NCI-H345 (cell line): ENCODE results near the gene ATXN1.

ENCODE experiments used
- DNase-seq: peaks from one replicate; lab custom pipeline; 2025; lab: John Stamatoyannopoulos, UW

ATXN1 gene

DNA sequence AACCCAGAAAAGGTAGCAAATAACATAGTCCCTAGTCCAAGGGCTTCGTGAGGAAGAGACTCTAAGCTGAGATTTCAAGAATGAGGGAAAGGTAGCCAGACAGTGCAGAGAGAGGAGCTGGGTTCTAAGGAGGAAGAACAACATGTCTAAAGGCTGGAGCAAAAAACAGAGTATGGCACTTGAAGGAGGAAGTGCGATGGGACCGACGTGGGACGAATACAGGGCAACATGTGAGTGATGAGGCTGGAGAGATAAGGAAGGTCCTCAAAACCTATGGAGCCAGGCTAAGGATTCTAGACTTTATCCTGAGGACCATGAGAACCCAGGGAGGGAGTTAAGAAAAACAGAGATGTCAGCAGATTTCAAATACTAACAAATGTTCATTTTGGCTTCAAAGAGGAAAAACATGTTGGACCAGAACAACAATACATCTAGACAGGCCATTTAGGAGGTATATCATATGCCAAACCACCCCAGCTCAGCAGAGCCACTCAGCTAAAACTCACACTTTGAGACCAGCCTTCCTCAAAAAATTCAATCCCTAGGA, 17.5 kb downstream of the ATXN1 start:
- no peak for DNase-seq

DNA sequence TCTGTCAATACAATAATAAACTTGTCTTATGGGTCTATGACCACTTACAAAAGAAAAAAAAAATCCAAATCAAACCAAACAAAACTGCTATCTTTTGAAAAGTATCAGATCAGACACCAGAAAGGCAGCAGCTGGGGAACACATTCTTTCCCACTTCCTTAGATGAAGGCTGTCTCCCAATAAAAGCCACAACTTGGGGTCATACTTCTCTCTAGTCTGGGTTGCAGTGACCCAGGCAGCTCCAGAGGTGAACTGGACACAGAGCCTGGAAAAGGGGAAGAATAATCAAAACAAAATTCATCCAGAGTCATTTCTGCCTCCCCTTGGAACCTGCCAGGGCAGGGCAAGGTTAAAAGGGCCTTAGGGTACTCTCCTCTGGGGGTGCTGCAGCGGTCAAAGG, 19.1 kb downstream of the ATXN1 start:
- no peak for DNase-seq

DNA sequence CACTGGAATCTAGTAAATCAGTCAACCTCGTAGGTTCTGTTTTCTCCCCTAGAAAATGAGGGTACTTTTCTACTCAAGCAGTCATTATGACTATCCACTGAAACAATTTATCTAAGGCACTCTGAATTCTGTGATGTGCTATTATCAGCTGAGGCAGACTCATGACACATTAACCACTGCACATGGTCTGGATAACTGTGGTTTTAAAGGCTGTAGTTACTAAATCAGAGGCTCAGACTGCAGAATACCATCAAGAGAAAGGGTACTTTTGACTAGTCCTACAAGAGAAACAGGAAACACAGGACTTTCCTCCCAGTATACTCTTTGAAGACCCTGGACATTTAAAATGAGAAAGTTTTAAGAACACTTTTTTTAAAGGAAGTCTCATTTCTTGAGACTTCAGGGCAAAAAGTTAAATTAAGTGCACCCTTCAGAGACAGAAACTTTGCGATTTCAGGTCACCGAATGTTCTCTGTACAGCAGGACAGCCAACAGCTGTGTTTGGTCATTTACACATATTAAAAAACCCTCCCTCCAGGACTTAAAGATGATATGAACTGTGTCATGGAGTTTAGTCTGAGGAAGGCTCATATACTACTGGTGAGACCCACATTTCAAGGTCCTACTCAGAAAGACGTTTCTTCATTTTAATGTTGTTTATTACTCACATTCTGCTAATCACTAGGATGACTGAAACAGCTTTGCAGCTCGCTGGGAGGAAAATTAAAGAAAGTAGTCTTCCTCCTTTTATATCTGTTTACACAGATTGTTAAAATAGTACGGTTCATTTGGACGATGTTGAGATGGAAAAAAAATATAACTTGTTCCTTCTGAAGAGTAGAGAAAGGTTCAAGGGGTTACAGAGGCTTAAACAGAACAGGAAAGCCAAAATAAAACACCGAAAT, 19.9 kb downstream of the ATXN1 start:
- DNase-seq, result no peak

- no peak for DNase-seq
Measured at GRCh38 chr6:16740097-16740496, 21.2 kb downstream of the ATXN1 start.

- no peak for DNase-seq
Measured at GRCh38 chr6:16739329-16739801, 21.9 kb downstream of the ATXN1 start.

- DNase-seq, result no peak
Measured at GRCh38 chr6:16737925-16738324, 23.3 kb downstream of the ATXN1 start.

- no peak for DNase-seq
Measured at GRCh38 chr6:16736856-16737775, 24.1 kb downstream of the ATXN1 start.

GRCh38 chr6:16735014-16735413, 26.2 kb downstream of the ATXN1 start:
- DNase-seq, result no peak

GRCh38 chr6:16733085-16733484, 28.2 kb downstream of the ATXN1 start:
- no peak for DNase-seq

- DNase-seq, result no peak
Measured at GRCh38 chr6:16731478-16732051, 29.7 kb downstream of the ATXN1 start.

DNA sequence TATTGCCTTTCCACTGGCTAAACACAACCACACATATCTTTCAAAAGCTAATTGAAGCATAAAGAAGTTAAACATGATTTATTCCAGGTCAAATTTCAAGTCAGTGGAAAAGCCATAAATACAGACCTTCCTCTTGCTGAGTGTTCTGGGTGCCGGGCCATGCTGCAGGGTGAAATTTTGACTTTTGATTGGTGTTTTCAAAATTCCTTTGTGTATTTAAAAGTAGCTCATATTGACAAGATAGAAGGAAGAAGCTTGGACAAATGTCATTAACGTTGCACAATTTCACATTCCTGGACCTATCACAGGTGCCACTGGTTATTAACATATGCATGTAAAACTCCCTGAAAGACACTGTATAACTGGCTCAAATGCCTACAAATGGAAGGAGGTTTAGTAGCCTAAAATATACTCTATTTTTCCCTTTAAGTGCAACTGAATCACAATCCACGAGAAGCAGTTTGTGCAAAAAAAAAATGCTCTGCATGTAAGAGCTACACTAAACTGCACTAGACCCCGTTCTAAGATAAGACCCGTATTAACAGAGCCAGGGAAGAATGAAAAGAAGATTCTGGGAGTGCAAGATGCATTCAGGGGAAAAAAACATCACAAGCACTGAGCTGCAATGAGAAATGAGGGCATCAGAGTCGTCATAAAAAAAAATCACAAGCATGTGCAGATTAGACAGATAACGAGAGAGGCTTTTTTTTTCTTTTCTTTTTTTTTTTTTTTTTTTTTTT, 30.4 kb downstream of the ATXN1 start:
- DNase-seq, result no peak

- no peak for DNase-seq
Measured at GRCh38 chr6:16729744-16730143, 31.5 kb downstream of the ATXN1 start.

DNA sequence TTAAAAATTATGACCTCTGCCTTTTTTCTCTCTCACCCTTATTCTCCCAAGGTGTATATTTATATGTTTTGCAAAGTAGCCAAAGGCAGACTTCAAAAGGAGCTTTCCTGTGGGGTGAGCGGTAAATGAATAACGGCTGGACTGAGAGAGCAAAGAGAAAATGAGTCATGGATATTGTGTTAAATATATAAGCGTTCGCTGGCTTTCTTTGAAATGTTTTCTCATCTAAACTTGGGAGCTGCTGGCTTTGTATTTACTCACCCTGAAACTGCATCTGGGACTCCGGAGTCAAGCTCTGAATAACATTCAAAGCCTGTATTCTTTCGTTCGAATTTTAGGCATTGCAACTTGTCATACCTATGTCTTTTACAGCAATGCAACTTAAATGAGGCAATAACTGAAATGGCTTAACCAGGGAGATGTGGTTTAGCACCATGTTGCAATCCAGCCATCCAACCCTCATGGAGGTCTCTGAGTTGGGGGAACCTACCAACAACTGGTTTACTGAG, 32.0 kb downstream of the ATXN1 start:
- no peak for DNase-seq

- no peak for DNase-seq
Measured at GRCh38 chr6:16728513-16729182, 32.6 kb downstream of the ATXN1 start.

- DNase-seq, result no peak
Measured at GRCh38 chr6:16727996-16728395, 33.3 kb downstream of the ATXN1 start.

GRCh38 chr6:16725145-16725864, 36.0 kb downstream of the ATXN1 start:
- no peak for DNase-seq

- DNase-seq, result no peak
Measured at GRCh38 chr6:16723826-16724225, 37.4 kb downstream of the ATXN1 start.

DNA sequence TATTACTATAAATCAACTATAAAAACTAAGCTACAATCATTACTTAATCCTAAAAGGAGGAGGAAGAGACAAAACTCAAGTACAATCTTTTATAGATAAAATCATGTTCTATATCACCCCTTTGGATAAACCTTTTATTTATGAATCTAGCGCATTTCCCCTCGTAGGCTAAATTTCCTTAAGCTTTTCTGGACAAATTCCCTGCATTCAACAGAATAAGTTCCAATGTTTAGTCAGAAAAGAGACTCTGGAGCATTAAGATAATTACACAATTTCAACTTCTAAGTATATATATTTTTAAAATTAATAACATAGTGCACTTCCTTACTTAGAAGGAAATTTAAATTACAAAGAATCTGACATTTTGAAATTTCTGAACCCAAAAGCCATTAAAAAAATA, 37.9 kb downstream of the ATXN1 start:
- no peak for DNase-seq

DNA sequence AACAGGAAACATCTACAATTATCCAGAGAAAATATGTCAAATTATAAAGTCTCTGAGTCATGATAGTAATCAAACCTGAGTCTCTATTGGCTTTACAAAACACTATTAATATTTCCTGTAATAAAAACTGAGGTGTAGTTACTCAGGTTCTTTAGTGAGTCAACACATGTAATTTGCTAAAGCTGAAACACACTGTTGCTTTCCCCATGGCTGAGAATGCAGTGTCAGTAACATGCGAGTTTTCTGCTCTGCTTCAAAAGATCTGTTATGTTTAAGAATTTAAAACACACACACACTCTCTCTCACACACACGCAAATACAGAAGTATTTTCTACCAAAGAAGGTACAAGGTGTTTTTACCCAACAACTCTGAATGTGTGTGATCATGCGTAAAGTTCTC, 38.6 kb downstream of the ATXN1 start:
- DNase-seq, result no peak

DNA sequence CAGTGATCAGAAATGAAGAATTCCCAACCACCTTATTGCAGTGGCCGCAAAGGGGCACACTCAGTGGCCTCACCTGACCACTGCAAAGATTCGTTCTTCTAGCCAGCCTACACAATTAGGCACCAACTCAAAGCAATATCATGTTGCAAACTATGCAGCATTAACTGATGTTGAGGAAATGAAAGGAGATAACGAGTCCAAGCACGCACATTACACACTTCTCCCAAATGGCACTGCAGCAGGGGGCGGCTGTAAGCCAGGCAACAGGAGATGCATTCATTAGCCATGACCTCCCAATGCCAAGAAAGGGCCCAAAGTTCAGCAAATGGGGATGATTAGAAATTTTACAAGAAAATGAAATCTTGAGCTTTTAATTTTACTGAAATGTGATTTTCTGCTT, 39.3 kb downstream of the ATXN1 start:
- DNase-seq, result no peak
